GM12874 (cell line): ENCODE measurements around the gene CXCL5.

Experiments used
- CTCF ChIP-seq: IDR thresholded peaks from 2 replicates; pipeline ENCODE4 v1.5.1; 2011; ENCODE audit warnings: low read depth, mild to moderate bottlenecking, control low read depth, low read length, moderate library complexity; ENCODE audit not compliant: insufficient read depth

Gene CXCL5

GRCh38 chr4:73970011-73970410 is 28.5 kb downstream of the CXCL5 start:
- TF ChIP-seq CTCF = no peak

DNA sequence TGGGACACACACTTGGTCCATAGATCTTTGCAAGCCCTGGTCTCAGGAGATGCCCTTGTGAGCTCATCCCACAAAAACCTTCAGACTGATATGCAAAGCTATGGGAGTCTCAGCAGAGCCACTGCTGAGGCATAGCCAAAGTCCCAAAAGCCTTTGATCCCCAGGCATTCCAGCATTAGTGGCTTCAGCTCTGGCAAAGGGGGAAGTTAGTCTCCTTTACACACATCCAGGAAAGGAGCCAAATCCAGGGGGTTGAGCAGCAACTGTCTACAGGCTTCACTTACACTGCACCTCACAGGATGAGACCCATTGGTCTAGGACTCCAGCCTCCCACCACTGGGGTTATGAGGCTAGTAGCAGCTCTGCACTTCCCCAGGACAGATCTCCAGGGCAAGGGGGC is 30.6 kb downstream of the CXCL5 start:
- no peak for TF ChIP-seq CTCF

GRCh38 chr4:73964862-73965611 is 33.4 kb downstream of the CXCL5 start:
- TF ChIP-seq CTCF = no peak

DNA sequence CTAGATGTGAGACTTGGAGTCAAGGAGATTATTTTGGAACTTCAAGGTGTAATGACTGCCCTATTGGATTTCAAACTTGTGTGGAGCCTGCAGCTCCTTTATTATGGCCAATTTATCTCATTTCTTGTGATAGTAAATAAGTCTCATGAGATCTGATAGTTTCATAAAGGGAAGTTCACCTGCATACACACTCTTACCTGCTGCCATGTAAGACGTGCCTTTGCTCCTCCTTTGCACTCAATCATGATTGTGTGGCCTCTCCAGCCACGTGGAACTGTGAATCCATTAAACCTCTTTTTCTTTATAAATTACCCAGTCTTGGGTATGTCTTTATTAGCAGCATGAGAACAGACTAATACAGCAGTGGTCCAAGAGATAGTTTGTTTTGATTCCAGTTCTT is 35.8 kb downstream of the CXCL5 start:
- no peak for TF ChIP-seq CTCF

- no peak for TF ChIP-seq CTCF
Measured at GRCh38 chr4:73952352-73952751, 46.1 kb downstream of the CXCL5 start.

DNA sequence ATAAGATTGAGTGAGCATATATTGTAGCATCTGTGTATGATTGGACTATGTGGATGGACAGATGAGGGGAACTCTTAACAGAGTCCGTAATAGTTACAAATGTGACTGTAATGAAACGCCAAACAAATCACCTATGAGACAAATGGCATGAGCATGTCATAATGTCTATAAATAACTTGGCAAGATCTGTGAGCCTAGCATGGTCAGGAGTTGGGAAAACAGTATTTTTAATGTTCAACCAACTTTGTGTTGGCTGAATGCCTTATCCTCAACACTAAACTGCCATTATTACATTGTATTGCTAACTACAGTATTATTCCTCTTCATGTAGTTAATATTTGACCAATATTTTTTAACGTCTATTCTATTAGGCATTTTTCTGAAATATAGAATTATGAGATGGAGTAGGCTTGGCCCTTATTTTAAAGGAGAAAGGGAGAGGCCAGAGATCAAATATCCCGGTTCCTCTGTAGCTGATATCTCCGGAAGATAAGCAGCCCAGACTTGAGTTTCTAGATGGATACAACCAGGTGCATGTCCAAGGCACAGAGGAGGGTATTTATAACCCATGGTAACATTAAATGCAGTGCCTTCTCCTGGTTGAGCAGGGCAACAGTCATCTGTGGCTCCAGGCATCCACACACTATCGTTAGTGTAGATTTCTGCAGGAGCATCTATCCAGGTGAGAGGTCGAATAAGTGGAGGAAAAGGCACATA is 49.3 kb downstream of the CXCL5 start:
- no peak for TF ChIP-seq CTCF

DNA sequence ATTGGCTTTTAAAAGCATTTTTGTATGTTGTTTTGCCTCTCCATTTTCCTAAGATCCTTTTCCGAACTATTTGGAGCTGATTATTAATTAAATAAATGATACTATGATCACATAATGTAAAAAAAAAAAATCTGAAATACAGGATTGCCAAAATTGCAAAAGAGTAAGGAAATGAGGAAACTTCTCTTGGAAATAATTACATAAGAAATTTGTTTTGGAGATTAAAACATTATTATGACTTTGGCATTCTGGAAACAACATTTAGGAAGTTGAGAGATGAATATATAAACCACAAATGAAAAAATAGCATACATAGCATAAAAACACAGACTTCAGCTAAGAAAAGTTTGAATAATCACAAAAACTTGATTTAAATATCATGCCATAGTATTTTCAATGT is 50.2 kb downstream of the CXCL5 start:
- no peak for TF ChIP-seq CTCF
